HepG2 (cell line): Measurements from ENCODE around the gene ARFGAP1. TPM values are rescaled to one million over a fixed set of nuclear protein-coding genes. Genes with fewer than 3 reads are reported as not detected.

ENCODE experiments used
- ATF6 ChIP-seq: sonication (generic); formaldehyde crosslinking; conservative IDR thresholded peaks from 2 replicates; pipeline ENCODE4 v1.4.0; 2020; ENCODE audit warnings: missing genetic modification reagents
- MLX ChIP-seq: IDR thresholded peaks from 2 replicates; pipeline ENCODE4 v1.6.1; 2016
- SAP130 ChIP-seq: IDR thresholded peaks from 2 replicates; pipeline ENCODE4 v1.6.1; 2016; ENCODE audit warnings: low read depth
- SNAPC4 ChIP-seq: sonication (generic); formaldehyde crosslinking; IDR thresholded peaks from 2 replicates; pipeline ENCODE4 v1.4.0; 2020; ENCODE audit warnings: mild to moderate bottlenecking, missing genetic modification reagents
- TFE3 ChIP-seq: IDR thresholded peaks from 2 replicates; pipeline ENCODE4 v1.6.1; 2016
- ZBTB21 ChIP-seq: sonication (generic); formaldehyde crosslinking; IDR thresholded peaks from 2 replicates; pipeline ENCODE4 v1.4.0; 2020; ENCODE audit warnings: missing genetic modification reagents
- ZBTB46 ChIP-seq: sonication (generic); formaldehyde crosslinking; IDR thresholded peaks from 2 replicates; pipeline ENCODE4 v1.4.0; 2020; ENCODE audit warnings: mild to moderate bottlenecking, missing genetic modification reagents, borderline replicate concordance
- ZNF431 ChIP-seq: sonication (generic); formaldehyde crosslinking; IDR thresholded peaks from 2 replicates; pipeline ENCODE4 v1.9.0; 2022; ENCODE audit warnings: missing genetic modification reagents, low read depth, mild to moderate bottlenecking, borderline replicate concordance
- ZNF687 ChIP-seq: sonication (generic); formaldehyde crosslinking; IDR thresholded peaks from 2 replicates; pipeline ENCODE4 v1.5.1; 2020; ENCODE audit warnings: mild to moderate bottlenecking, missing genetic modification reagents, moderate library complexity
- polyA plus RNA-seq, 8 experiments: library from polyadenylated mRNA; depleted of rRNA in 3 of 8; stranded (reverse) in 7 of 8; unstranded in 1 of 8; fragments of >200 nt; fragmentation: Illumina TruSeq in 4 of 8; extraction: Trizol in 4 of 8; gene quantifications; 2 replicates each; pipeline versions ENCODE4 v1.2.1 to v1.2.3, GENCODE V29; 2011 to 2016; ENCODE audit warnings: low read depth in 4 of 8, missing spikeins in 1 of 8, mixed read lengths in 1 of 8; ENCODE audit not compliant: insufficient read depth in 1 of 8
- total RNA-seq, 5 experiments: library from RNA; depleted of rRNA; stranded (reverse); fragments of >200 nt; fragmentation: Illumina TruSeq; extraction: Trizol; gene quantifications; 2 replicates each; pipeline ENCODE4 v1.2.3, GENCODE V29; 2016; ENCODE audit warnings: low read depth in 1 of 5

Gene ARFGAP1
- total and polyA plus RNA-seq, 2 of the 13 experiments (the other 11 are each of a cell fraction or from before 2014, with no cell fraction given), result 132 TPM

GRCh38 chr20:63238514-63239125 is 34.0 kb upstream of the ARFGAP1 start (continued):
- TF ChIP-seq SNAPC4 (no peak), ATF6 (no peak), ZNF687 (peak; percentile 54), SAP130 (0 out of 2 replicates have a peak, but pooled peaks have one; percentile 38), ZBTB46 (CRISPR knock-in tag) (no peak), ZBTB21 (0 out of 2 replicates have a peak, but pooled peaks have one; percentile 25), TFE3 (CRISPR knock-in tag) (peak; percentile 50; the same call in 1 of the 2 replicates), ZNF431 (no peak), MLX (CRISPR knock-in tag) (peak; percentile 26; the same call in 1 of the 2 replicates)
